NCI-H2107 (cell line): Measurements from ENCODE around the gene ADAT3.

Experiments used
- DNase-seq: peaks from one replicate; lab custom pipeline; 2025; lab: John Stamatoyannopoulos, UW

Gene ADAT3

GRCh38 chr19:1912760-1913505, 7.7 kb downstream of the ADAT3 start:
- DNase-seq = no peak

- no peak for DNase-seq
These were observed 8.8 kb downstream of the ADAT3 start for GRCh38 chr19:1913781-1914577.

- DNase-seq = no peak
These were observed 9.7 kb downstream of the ADAT3 start for GRCh38 chr19:1914826-1915341.

DNA sequence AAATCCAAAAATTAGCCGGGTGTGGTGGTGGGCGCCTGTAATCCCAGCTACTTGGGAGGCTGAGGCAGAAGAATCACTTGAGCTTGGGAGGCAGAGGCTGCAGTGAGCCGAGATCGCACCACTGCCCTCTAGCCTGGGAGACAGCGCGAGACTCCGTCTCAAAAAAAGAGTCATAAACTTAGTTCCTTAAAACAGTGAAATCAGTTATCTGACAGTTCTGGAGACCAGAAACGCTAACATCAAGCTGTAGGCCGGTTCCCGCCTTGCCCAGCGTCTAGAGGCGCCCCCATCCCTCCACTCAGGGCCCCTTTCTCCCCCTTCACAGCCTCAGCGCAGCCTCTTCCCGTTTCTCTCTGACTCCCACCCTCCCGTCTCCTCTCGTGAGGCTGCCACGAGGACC, 11.9 kb downstream of the ADAT3 start:
- no peak for DNase-seq

GRCh38 chr19:1917926-1918325, 12.7 kb downstream of the ADAT3 start:
- DNase-seq = no peak

DNA sequence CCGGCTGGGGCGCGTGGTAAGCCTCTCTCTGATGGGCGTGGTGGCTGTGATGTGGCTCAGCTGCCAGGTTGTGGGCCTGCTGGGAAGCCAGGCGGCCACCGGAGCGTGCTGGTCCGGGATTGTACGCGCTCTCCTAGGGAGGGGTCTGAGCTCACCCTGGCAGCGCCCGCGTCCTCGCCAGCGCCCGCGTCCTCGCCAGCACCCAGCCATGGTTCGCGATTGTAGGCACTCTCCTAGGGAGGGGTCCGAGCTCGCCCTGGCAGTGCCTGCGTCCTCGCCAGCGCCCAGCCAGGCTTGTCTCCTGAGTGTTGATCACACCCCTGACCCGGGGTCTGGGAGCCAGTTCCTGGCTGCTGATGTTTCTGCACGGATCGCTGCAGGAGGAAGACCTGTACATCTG, 13.8 kb downstream of the ADAT3 start:
- no peak for DNase-seq

GRCh38 chr19:1920644-1921043, 15.4 kb downstream of the ADAT3 start:
- DNase-seq = no peak

GRCh38 chr19:1921326-1921725, 16.1 kb downstream of the ADAT3 start:
- DNase-seq = no peak

DNA sequence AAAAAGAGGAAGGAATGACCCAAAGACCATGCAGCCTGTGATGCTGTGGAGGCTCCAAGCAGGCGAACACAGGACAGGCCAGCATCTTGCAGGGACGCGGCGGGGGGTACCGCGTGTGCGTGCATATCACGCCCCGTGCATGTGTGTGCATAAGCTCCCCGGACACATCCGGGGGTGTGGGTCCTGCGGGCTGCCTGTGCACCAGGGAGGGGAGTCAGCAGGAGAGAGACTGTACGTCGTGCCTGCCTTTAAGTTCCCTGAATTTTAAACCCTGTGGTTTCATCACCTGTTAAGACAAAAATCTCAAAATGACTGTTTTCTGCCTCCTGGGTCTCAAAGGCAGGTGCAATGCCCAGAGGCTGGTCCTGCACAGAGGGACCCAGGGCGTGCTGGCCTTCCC, 16.6 kb downstream of the ADAT3 start:
- no peak for DNase-seq

DNA sequence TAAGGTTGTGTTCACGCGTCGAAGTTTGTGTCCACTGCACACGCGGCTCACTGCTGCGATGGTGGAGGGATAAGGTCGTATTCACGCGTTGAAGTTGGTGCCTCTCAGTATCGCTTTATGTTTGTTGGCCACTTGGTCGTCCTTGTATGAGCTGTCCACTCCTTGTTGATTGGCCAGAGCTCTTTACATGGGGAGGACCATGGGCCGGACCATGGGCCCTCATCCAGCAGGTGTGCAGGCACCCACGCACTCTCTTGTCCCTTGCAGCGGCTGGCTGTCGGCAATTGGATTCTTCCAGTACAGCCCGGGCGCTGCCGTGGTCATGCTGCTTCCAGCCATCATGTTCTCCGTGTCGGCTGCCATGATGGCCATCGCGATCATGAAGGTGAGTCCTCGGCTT, 17.6 kb downstream of the ADAT3 start:
- DNase-seq = no peak

- no peak for DNase-seq
These were observed 18.1 kb downstream of the ADAT3 start for GRCh38 chr19:1923319-1923718.

GRCh38 chr19:1924320-1924961, 19.2 kb downstream of the ADAT3 start:
- DNase-seq = no peak

GRCh38 chr19:1925544-1925943, 20.3 kb downstream of the ADAT3 start:
- no peak for DNase-seq

GRCh38 chr19:1929021-1929742, 24.0 kb downstream of the ADAT3 start:
- peak; percentile 47 for DNase-seq

- no peak for DNase-seq
These were observed 26.2 kb downstream of the ADAT3 start for GRCh38 chr19:1931445-1931844.

- no peak for DNase-seq
These were observed 27.2 kb downstream of the ADAT3 start for GRCh38 chr19:1932395-1932794.

- no peak for DNase-seq
These were observed 28.0 kb downstream of the ADAT3 start for GRCh38 chr19:1933244-1933643.

GRCh38 chr19:1933942-1934341, 28.7 kb downstream of the ADAT3 start:
- DNase-seq = no peak

- DNase-seq = no peak
These were observed 30.4 kb downstream of the ADAT3 start for GRCh38 chr19:1935484-1936208.

DNA sequence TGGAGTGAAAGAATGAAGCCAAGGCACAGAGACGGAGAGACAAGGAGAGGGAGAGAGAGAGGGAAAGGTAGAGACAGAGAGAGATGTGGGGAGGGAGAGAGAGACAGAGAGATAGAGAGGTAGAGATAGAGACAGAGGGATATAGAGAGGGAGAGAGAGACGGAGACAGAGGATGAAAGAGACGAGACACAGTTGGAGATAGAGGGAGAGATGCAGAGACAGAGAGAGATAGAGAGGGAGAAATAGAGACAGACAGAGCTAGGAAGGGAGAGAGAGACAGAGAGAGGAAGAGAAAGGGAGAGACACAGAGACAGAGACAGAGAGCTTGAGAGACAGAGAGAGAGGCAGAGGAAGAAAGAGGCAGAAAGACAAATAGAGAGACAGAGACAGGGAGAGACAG, 31.2 kb downstream of the ADAT3 start:
- no peak for DNase-seq

DNA sequence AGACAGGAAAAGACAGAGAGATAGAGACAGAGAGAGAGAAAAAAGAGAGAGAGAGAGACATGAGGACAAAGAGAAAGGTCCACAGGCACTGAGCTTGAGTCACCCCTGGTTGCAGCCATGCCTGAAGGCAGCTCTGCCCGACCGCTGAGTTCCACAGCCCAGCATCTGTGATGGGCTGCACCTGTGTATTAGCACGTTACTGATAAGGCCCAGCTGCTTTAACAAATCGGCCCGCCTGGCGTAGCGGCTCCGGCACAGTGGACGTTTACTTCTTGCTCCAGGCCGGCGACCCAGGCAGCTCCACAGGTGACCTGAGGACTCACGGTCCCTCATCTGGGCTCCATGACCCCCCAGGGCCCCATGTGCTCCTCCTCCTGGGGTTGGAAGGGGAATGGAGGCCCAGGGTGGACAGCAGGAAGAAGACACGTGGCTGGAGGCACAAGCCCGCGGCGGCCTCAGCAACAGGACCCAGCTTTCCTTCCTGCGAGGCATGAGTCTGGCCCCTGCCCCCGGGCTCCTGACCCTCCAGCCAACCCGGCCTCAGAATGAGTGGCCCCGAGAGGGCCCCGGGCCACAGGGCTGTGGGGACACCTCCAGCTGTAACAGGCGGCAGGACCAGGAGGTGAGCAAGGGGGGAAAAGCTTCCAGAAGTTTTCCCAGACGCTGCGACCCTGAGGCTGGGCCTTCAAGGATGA, 31.9 kb downstream of the ADAT3 start:
- DNase-seq = no peak
